K562 (cell line): ENCODE results near the gene SLC25A11. TPM values are rescaled to one million over a fixed set of nuclear protein-coding genes. Genes with fewer than 3 reads are reported as not detected.
A peak's percentile ranks its signal among the peaks of the same experiment; 100 is the strongest.

Source experiments
- BCOR ChIP-seq: fragments of 450-650 bp; IDR thresholded peaks from 2 replicates; pipeline ENCODE4 v1.6.1; 2016
- CC2D1A ChIP-seq: fragments of 450-650 bp; IDR thresholded peaks from 2 replicates; pipeline ENCODE4 v1.6.1; 2017; ENCODE audit warnings: mild to moderate bottlenecking
- ESRRB ChIP-seq: fragments of 250-450 bp; sonication (Bioruptor Pico); IDR thresholded peaks from 2 replicates; pipeline ENCODE4 v1.5.0; 2020; ENCODE audit warnings: mild to moderate bottlenecking, moderate library complexity, borderline replicate concordance
- FOS ChIP-seq: IDR thresholded peaks from 3 replicates; pipeline ENCODE4 v1.6.1; 2011; ENCODE audit not compliant: insufficient read length; ENCODE audit errors: extremely low read depth
- GTF2A2 ChIP-seq: IDR thresholded peaks from 2 replicates; pipeline ENCODE4 v1.6.1; 2016; ENCODE audit warnings: mild to moderate bottlenecking, missing genetic modification characterization, missing compliant biosample characterization
- GTF3C2 ChIP-seq: IDR thresholded peaks from 3 replicates; pipeline ENCODE4 v1.6.1; 2011; ENCODE audit warnings: borderline replicate concordance, mild to moderate bottlenecking, moderate library complexity; ENCODE audit not compliant: insufficient read length; ENCODE audit errors: extremely low read depth
- KAT8 ChIP-seq: fragments of 450-650 bp; IDR thresholded peaks from 2 replicates; pipeline ENCODE4 v1.6.1; 2016; ENCODE audit warnings: low read depth, mild to moderate bottlenecking
- NFE2 ChIP-seq: IDR thresholded peaks from 2 replicates; pipeline ENCODE4 v1.6.1; 2014; ENCODE audit warnings: antibody characterized with exemption, low read depth
- NR1H2 ChIP-seq: sonication (generic); formaldehyde crosslinking; IDR thresholded peaks from 2 replicates; pipeline ENCODE4 v1.4.0; 2020; ENCODE audit warnings: mild to moderate bottlenecking, missing genetic modification reagents
- RBM14 ChIP-seq: fragments of 200-400 bp; formaldehyde crosslinking; IDR thresholded peaks from 2 replicates; pipeline ENCODE4 v1.6.1; 2018; ENCODE audit warnings: low read depth, mild to moderate bottlenecking, low read length, moderate library complexity, borderline replicate concordance; ENCODE audit not compliant: insufficient read depth
- TEAD2 ChIP-seq: fragments of 450-650 bp; IDR thresholded peaks from 2 replicates; pipeline ENCODE4 v1.6.1; 2016; ENCODE audit warnings: missing genetic modification characterization, control low read depth, missing compliant biosample characterization
- TRIM28 ChIP-seq: fragments of 450-650 bp; IDR thresholded peaks from 2 replicates; pipeline ENCODE4 v1.6.1; 2017
- ZHX1 ChIP-seq: fragments of 150-350 bp; conservative IDR thresholded peaks from 2 replicates; pipeline ENCODE4 v1.6.1; 2014; ENCODE audit warnings: low read length
- polyA plus RNA-seq, 8 experiments: library from polyadenylated mRNA; depleted of rRNA in 4 of 8; stranded (reverse) in 5 of 8; unstranded in 3 of 8; fragments of >200 nt; fragmentation: Nextera tagmentation in 2 of 8; fragmentation: Illumina TruSeq in 1 of 8; extraction: Ambion mirVana in 2 of 8; extraction: Trizol in 1 of 8; gene quantifications; 2 replicates each; pipeline versions ENCODE4 v1.2.1 to v1.2.3, GENCODE V29; 2011 to 2014; ENCODE audit warnings: inconsistent platforms in 1 of 8, missing spikeins in 1 of 8
- total RNA-seq, 7 experiments: library from RNA; depleted of rRNA in 6 of 7; stranded (reverse); fragments of >200 nt in 6 of 7; fragmentation: Illumina TruSeq in 2 of 7; extraction: Trizol in 2 of 7; gene quantifications; 2 replicates each; pipeline versions ENCODE4 v1.2.1 to v1.2.3, GENCODE V29; 2011 to 2021; ENCODE audit warnings: low replicate concordance in 1 of 7
- TF ChIP-seq, protein P1 (sequence below), 2 experiments: fragments of 450-650 bp; formaldehyde crosslinking in 1 of 2; IDR thresholded peaks; 2 replicates each; pipeline versions ENCODE4 v1.4.0 to v1.6.1; 2014 to 2020; ENCODE audit warnings: mild to moderate bottlenecking in 2 of 2, borderline replicate concordance in 1 of 2, low read depth in 1 of 2

The SLC25A11 gene
- total and polyA plus RNA-seq, 9 of the 15 experiments (the other 6 are each of a cell fraction or from before 2014, with no cell fraction given) = 3.1 to 56.7 (median 32.9) TPM

DNA sequence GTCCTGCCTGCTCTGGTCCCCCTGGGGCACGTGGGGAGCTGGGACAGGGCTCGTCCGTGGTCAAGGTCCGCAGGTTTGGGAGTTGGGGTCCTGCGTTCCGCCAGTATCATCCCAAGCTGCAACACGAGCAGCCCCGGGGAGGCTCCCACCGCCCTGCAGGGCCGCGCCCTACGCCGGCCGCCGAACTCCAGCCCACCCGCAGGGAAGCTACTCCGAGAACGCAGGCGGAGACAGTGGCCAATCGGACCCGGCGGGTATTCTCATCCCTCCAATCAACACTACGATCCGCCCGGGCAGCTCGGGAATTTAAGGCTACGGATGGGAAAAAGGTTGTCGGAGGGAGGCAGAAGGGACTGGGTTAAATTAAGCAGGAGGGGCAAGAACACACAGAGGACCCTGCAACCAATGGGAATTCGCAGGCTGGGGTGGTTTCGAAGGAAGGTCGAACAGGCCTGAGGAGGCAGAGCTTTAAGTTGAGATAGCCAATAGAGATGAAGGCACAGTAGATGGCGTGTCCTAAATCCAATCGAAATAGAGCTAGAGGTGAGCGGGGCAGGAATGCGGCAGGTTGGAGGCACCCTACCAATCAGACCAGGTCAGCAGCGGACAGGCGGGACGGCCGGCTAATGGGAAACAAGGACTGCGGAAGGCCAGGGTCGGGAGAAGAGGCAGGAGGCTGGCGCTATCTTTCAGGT is 27.1 kb upstream of the SLC25A11 start (continued):
- TF ChIP-seq, protein P1, sequence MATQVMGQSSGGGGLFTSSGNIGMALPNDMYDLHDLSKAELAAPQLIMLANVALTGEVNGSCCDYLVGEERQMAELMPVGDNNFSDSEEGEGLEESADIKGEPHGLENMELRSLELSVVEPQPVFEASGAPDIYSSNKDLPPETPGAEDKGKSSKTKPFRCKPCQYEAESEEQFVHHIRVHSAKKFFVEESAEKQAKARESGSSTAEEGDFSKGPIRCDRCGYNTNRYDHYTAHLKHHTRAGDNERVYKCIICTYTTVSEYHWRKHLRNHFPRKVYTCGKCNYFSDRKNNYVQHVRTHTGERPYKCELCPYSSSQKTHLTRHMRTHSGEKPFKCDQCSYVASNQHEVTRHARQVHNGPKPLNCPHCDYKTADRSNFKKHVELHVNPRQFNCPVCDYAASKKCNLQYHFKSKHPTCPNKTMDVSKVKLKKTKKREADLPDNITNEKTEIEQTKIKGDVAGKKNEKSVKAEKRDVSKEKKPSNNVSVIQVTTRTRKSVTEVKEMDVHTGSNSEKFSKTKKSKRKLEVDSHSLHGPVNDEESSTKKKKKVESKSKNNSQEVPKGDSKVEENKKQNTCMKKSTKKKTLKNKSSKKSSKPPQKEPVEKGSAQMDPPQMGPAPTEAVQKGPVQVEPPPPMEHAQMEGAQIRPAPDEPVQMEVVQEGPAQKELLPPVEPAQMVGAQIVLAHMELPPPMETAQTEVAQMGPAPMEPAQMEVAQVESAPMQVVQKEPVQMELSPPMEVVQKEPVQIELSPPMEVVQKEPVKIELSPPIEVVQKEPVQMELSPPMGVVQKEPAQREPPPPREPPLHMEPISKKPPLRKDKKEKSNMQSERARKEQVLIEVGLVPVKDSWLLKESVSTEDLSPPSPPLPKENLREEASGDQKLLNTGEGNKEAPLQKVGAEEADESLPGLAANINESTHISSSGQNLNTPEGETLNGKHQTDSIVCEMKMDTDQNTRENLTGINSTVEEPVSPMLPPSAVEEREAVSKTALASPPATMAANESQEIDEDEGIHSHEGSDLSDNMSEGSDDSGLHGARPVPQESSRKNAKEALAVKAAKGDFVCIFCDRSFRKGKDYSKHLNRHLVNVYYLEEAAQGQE (IDR thresholded peaks at IDR 0.05; ENCODE audit: borderline replicate concordance) = no peak
- TF ChIP-seq, protein P1 (CRISPR knock-in tag; IDR thresholded peaks at IDR 0.05; ENCODE audit: low read depth) = peak; percentile 37; the same call in 1 of the 2 replicates
- TF ChIP-seq RBM14 = no peak
- no peak for TF ChIP-seq GTF2A2 (tag)
- TF ChIP-seq NR1H2 (CRISPR knock-in tag) = no peak
- TF ChIP-seq ZHX1 = no peak
- no peak for TF ChIP-seq TRIM28
- no peak; the same call in 1 of the 2 replicates for TF ChIP-seq CC2D1A
- no peak for TF ChIP-seq GTF3C2
- TF ChIP-seq FOS = peak; percentile 98
- TF ChIP-seq KAT8 = no peak
- TF ChIP-seq ESRRB (CRISPR knock-in tag) = no peak
- TF ChIP-seq NFE2 = no peak
- TF ChIP-seq BCOR = no peak
- TF ChIP-seq TEAD2 = peak; percentile 89
